ENCODE data around the gene CAPZA1.

- TF ChIP-seq POLR2A (IDR thresholded peaks at IDR 0.05; ENCODE audit: low read length): no peak
- TF ChIP-seq GATA1 (IDR thresholded peaks at IDR 0.05; ENCODE audit: low read depth, low read length): no peak
These were observed 14.0 kb downstream of the CAPZA1 start for GRCh38 chr1:112633628-112634027.

Data from erythroblast (primary cell).